ENCODE measurements around the gene KIF26B. TPM values are rescaled to one million over a fixed set of nuclear protein-coding genes. Genes with fewer than 3 reads are reported as not detected.

Gene KIF26B
- total and polyA plus RNA-seq, 2 donors: 0.43 to 1.6 TPM

DNA sequence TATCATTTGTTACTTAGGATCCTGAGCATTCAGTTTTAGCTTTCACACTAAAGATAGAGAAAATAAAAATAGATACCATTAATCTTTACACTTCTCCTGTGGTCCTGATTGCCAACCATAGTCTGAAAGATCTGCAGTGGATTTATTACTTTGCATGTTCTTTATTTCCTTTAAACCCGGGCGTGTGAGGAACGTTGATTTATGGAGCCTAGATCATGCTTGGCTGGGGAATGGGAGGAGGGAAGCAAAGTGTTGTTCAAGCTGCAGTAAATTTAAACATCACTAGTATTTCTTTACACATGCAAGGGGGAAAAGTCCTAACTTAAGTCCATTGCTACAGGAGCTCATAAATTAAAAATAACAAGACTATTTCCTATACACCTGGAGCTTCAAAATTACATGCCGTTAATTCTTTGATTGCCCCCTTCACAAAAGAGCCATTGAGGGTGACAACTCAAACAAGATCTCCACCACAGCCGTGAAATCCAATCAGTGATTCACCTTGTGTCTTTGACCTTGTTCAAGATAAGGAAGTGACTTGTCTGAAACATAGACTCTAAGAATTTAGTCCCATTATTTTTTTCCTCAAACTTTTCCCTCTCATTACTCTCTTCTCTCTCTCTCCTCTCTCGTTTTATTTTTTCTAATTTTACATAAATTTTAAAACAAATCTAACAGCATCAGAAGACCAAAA, 282.7 kb downstream of the KIF26B start:
- Histone ChIP-seq H3K36me3 (ENCODE audit: control insufficient read depth in 2 of 2, insufficient read depth in 2 of 2, low read length in 1 of 2) (no peaks in the 10 kb centered on the region), H3K27me3 (ENCODE audit: control insufficient read depth in 2 of 2, insufficient read depth in 1 of 2, low read length in 1 of 2) (peaks cover 0 to 18% of the 10 kb centered on the region in 2 donors), H3K9me3 (ENCODE audit: control insufficient read depth in 2 of 2, insufficient read depth in 1 of 2, low read length in 1 of 2) (no peaks in the 10 kb centered on the region), H3K27ac (ENCODE audit: low read depth in 1 of 2, low read length in 1 of 2) (no peak overlapping the region), H3K4me3 (ENCODE audit: low read length in 2 of 2) (no peak overlapping the region), H3K4me1 (ENCODE audit: control insufficient read depth in 2 of 2, insufficient read depth in 2 of 2, low read length in 2 of 2) (peaks cover 0 to 13% of the 10 kb centered on the region in 2 donors)
- WGBS: 25% methylated on average over 6 of the region's 6 CpGs
- no peak for DNase-seq (ENCODE audit: low read depth in 6 of 9, low spot score in 9 of 9)

- WGBS: 71% methylated on average over 7 of the region's 7 CpGs
- Histone ChIP-seq H3K9me3 (ENCODE audit: control insufficient read depth in 2 of 2, insufficient read depth in 1 of 2, low read length in 1 of 2) (no peaks in the 10 kb centered on the region), H3K4me3 (ENCODE audit: low read length in 2 of 2) (no peak overlapping the region), H3K36me3 (ENCODE audit: control insufficient read depth in 2 of 2, insufficient read depth in 2 of 2, low read length in 1 of 2) (no peaks in the 10 kb centered on the region), H3K27me3 (ENCODE audit: control insufficient read depth in 2 of 2, insufficient read depth in 1 of 2, low read length in 1 of 2) (peaks cover 0 to 18% of the 10 kb centered on the region in 2 donors), H3K27ac (ENCODE audit: low read depth in 1 of 2, low read length in 1 of 2) (no peak overlapping the region), H3K4me1 (ENCODE audit: control insufficient read depth in 2 of 2, insufficient read depth in 2 of 2, low read length in 2 of 2) (peaks cover 0 to 16% of the 10 kb centered on the region in 2 donors)
- no peak for DNase-seq (ENCODE audit: low read depth in 6 of 9, low spot score in 9 of 9)
These were observed 286.1 kb downstream of the KIF26B start for GRCh38 chr1:245440922-245441321.

GRCh38 chr1:245441689-245442088, 286.9 kb downstream of the KIF26B start:
- 5% methylated on average over 6 of the region's 6 CpGs for WGBS
- Histone ChIP-seq H3K27ac (ENCODE audit: low read depth in 1 of 2, low read length in 1 of 2) (no peak overlapping the region), H3K4me3 (ENCODE audit: low read length in 2 of 2) (no peak overlapping the region), H3K4me1 (ENCODE audit: control insufficient read depth in 2 of 2, insufficient read depth in 2 of 2, low read length in 2 of 2) (peaks cover 0 to 16% of the 10 kb centered on the region in 2 donors), H3K9me3 (ENCODE audit: control insufficient read depth in 2 of 2, insufficient read depth in 1 of 2, low read length in 1 of 2) (no peaks in the 10 kb centered on the region), H3K36me3 (ENCODE audit: control insufficient read depth in 2 of 2, insufficient read depth in 2 of 2, low read length in 1 of 2) (no peaks in the 10 kb centered on the region), H3K27me3 (ENCODE audit: control insufficient read depth in 2 of 2, insufficient read depth in 1 of 2, low read length in 1 of 2) (peaks cover 0 to 18% of the 10 kb centered on the region in 2 donors)
- peak in 2 of 9 donors; percentile 26 to 45 for DNase-seq (ENCODE audit: low read depth in 6 of 9, low spot score in 9 of 9)

GRCh38 chr1:245444147-245444828, 289.5 kb downstream of the KIF26B start:
- Histone ChIP-seq H3K27me3 (ENCODE audit: control insufficient read depth in 2 of 2, insufficient read depth in 1 of 2, low read length in 1 of 2) (peaks cover 0 to 16% of the 10 kb centered on the region in 2 donors), H3K36me3 (ENCODE audit: control insufficient read depth in 2 of 2, insufficient read depth in 2 of 2, low read length in 1 of 2) (no peaks in the 10 kb centered on the region), H3K9me3 (ENCODE audit: control insufficient read depth in 2 of 2, insufficient read depth in 1 of 2, low read length in 1 of 2) (no peaks in the 10 kb centered on the region), H3K4me1 (ENCODE audit: control insufficient read depth in 2 of 2, insufficient read depth in 2 of 2, low read length in 2 of 2) (peaks cover 0 to 16% of the 10 kb centered on the region in 2 donors), H3K4me3 (ENCODE audit: low read length in 2 of 2) (no peak overlapping the region), H3K27ac (ENCODE audit: low read depth in 1 of 2, low read length in 1 of 2) (no peak overlapping the region)
- DNase-seq (ENCODE audit: low read depth in 6 of 9, low spot score in 9 of 9): no peak
- 75% methylated on average over 14 of the region's 14 CpGs for WGBS

GRCh38 chr1:245444945-245445344, 290.2 kb downstream of the KIF26B start:
- Histone ChIP-seq H3K4me3 (ENCODE audit: low read length in 2 of 2) (no peak overlapping the region), H3K36me3 (ENCODE audit: control insufficient read depth in 2 of 2, insufficient read depth in 2 of 2, low read length in 1 of 2) (no peaks in the 10 kb centered on the region), H3K27me3 (ENCODE audit: control insufficient read depth in 2 of 2, insufficient read depth in 1 of 2, low read length in 1 of 2) (peaks cover 0 to 16% of the 10 kb centered on the region in 2 donors), H3K4me1 (ENCODE audit: control insufficient read depth in 2 of 2, insufficient read depth in 2 of 2, low read length in 2 of 2) (peaks cover 0 to 16% of the 10 kb centered on the region in 2 donors), H3K27ac (ENCODE audit: low read depth in 1 of 2, low read length in 1 of 2) (no peak overlapping the region), H3K9me3 (ENCODE audit: control insufficient read depth in 2 of 2, insufficient read depth in 1 of 2, low read length in 1 of 2) (no peaks in the 10 kb centered on the region)
- WGBS: 97% methylated on average over 5 of the region's 5 CpGs
- DNase-seq (ENCODE audit: low read depth in 6 of 9, low spot score in 9 of 9): no peak

DNA sequence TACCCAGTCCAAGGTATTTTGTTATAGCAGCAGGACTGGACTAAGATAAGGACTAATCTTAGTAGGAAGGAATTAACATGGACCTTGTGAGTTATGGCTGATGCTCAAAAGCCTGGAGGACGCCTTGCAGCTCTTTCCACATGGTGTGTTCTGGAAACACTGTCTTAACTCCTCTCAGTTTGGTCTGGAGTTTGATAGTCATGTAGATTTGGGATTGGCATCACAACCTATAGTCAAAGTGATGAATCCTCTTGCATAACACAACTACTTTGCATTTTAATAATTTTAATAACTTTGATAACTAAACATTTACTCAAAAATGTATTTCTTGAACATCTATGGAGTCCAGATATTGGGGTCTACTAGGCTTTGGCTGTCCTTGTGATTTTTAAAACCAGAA, 293.7 kb downstream of the KIF26B start:
- no peak overlapping the region for H3K27ac ChIP-seq (ENCODE audit: low read depth in 1 of 2, low read length in 1 of 2)
- DNase-seq (ENCODE audit: low read depth in 6 of 9, low spot score in 9 of 9): no peak
- WGBS: 89% methylated on average over 1 of the region's 1 CpG

GRCh38 chr1:245448975-245449431, 294.2 kb downstream of the KIF26B start:
- DNase-seq (ENCODE audit: low read depth in 6 of 9, low spot score in 9 of 9): no peak
- Histone ChIP-seq H3K4me1 (ENCODE audit: control insufficient read depth in 2 of 2, insufficient read depth in 2 of 2, low read length in 2 of 2) (peaks cover 0 to 3% of the 10 kb centered on the region in 2 donors), H3K9me3 (ENCODE audit: control insufficient read depth in 2 of 2, insufficient read depth in 1 of 2, low read length in 1 of 2) (no peaks in the 10 kb centered on the region), H3K27me3 (ENCODE audit: control insufficient read depth in 2 of 2, insufficient read depth in 1 of 2, low read length in 1 of 2) (no peaks in the 10 kb centered on the region), H3K36me3 (ENCODE audit: control insufficient read depth in 2 of 2, insufficient read depth in 2 of 2, low read length in 1 of 2) (no peaks in the 10 kb centered on the region), H3K4me3 (ENCODE audit: low read length in 2 of 2) (no peak overlapping the region), H3K27ac (ENCODE audit: low read depth in 1 of 2, low read length in 1 of 2) (no peak overlapping the region)
- 90% methylated on average over 8 of the region's 8 CpGs for WGBS

More for the DNA sequence above, 293.7 kb downstream of the KIF26B start:
- Histone ChIP-seq H3K4me1 (ENCODE audit: control insufficient read depth in 2 of 2, insufficient read depth in 2 of 2, low read length in 2 of 2) (peaks cover 0 to 4% of the 10 kb centered on the region in 2 donors), H3K36me3 (ENCODE audit: control insufficient read depth in 2 of 2, insufficient read depth in 2 of 2, low read length in 1 of 2) (no peaks in the 10 kb centered on the region), H3K27me3 (ENCODE audit: control insufficient read depth in 2 of 2, insufficient read depth in 1 of 2, low read length in 1 of 2) (no peaks in the 10 kb centered on the region), H3K4me3 (ENCODE audit: low read length in 2 of 2) (no peak overlapping the region), H3K9me3 (ENCODE audit: control insufficient read depth in 2 of 2, insufficient read depth in 1 of 2, low read length in 1 of 2) (no peaks in the 10 kb centered on the region)

DNA sequence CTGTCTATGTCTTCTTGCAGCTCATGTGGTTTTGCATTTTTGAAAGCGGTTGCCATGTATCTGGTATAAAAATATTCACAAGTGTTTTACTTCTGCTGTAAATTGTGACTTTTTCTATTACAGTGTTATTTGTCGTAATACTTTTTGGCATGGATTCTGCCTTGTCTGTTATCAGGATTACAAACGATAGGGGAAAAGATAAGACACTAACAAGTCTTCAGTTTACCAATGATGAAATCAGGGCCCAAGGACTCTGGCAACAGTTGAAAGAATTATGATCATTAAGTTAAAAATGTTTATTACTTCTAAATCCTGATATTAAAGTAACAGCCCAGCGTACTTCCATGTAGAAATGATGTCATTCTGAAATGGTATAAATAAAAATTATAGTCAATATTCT, 298.8 kb downstream of the KIF26B start:
- WGBS: 98% methylated on average over 4 of the region's 4 CpGs
- peaks cover 0 to 5% of the 10 kb centered on the region in 2 donors for H3K4me1 ChIP-seq (ENCODE audit: control insufficient read depth in 2 of 2, insufficient read depth in 2 of 2, low read length in 2 of 2)
- no peaks in the 10 kb centered on the region for H3K36me3 ChIP-seq (ENCODE audit: control insufficient read depth in 2 of 2, insufficient read depth in 2 of 2, low read length in 1 of 2)
- no peaks in the 10 kb centered on the region for H3K27me3 ChIP-seq (ENCODE audit: control insufficient read depth in 2 of 2, insufficient read depth in 1 of 2, low read length in 1 of 2)
- H3K9me3 ChIP-seq (ENCODE audit: control insufficient read depth in 2 of 2, insufficient read depth in 1 of 2, low read length in 1 of 2): no peaks in the 10 kb centered on the region
- H3K4me3 ChIP-seq (ENCODE audit: low read length in 2 of 2): no peak overlapping the region
- DNase-seq (ENCODE audit: low read depth in 6 of 9, low spot score in 9 of 9): no peak
- no peak overlapping the region for H3K27ac ChIP-seq (ENCODE audit: low read depth in 1 of 2, low read length in 1 of 2)

DNA sequence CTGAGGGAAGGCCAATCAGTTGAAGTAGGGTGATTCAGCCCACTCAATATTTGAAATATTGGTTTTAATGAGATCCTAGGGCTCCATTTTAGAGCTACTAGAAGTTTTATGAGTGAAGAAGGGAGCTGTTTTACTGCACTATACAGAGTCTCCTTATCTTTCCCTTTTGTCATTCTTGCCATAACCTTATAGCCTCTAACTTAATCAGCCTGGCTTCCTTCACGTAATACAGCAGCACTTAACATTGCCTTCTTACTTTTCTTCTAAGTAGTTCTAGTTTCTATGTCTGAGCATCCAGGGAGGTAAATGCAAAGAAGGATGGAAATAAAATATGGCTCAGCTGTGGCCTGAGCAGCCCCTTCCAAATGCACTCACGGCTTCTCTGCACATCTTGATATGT, 299.3 kb downstream of the KIF26B start:
- no peaks in the 10 kb centered on the region for H3K27me3 ChIP-seq (ENCODE audit: control insufficient read depth in 2 of 2, insufficient read depth in 1 of 2, low read length in 1 of 2)
- peaks cover 0 to 9% of the 10 kb centered on the region in 2 donors for H3K4me1 ChIP-seq (ENCODE audit: control insufficient read depth in 2 of 2, insufficient read depth in 2 of 2, low read length in 2 of 2)
- no peak overlapping the region for H3K4me3 ChIP-seq (ENCODE audit: low read length in 2 of 2)
- no peaks in the 10 kb centered on the region for H3K9me3 ChIP-seq (ENCODE audit: control insufficient read depth in 2 of 2, insufficient read depth in 1 of 2, low read length in 1 of 2)
- no peak for DNase-seq (ENCODE audit: low read depth in 6 of 9, low spot score in 9 of 9)
- H3K27ac ChIP-seq (ENCODE audit: low read depth in 1 of 2, low read length in 1 of 2): no peak overlapping the region
- H3K36me3 ChIP-seq (ENCODE audit: control insufficient read depth in 2 of 2, insufficient read depth in 2 of 2, low read length in 1 of 2): no peaks in the 10 kb centered on the region
- WGBS: 98% methylated on average over 2 of the region's 2 CpGs

Data from thymus (tissue), 11 donors.